GM21360 (cell line): ENCODE data around the gene MAML2.

Experiments
- ATAC-seq: cut with Tn5 transposase; IDR thresholded peaks from one replicate; pipeline ENCODE4 v1.9.1; 2021; ENCODE audit warnings: mild to moderate bottlenecking, moderate library complexity; ENCODE audit not compliant: unreplicated experiment

Gene MAML2

DNA sequence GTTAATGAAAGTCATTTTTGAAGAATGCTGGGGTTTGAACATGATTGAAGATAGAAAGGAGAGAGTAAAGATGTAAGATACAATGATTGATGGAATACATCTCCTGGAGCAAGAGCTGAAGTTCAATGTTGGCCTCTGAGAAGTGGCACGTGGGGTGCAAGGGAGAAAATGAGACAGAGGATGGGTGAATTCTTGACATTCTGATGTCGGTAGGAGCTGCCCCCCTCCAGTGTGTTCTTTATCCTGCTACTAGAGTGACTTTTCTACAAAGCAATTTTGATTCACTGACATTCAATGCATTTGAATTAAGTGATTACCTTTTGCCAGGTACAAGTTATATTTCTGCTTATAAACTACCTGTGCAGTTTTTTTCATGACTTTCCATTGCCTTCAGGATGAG is 260.1 kb downstream of the MAML2 start:
- no peak for ATAC-seq

DNA sequence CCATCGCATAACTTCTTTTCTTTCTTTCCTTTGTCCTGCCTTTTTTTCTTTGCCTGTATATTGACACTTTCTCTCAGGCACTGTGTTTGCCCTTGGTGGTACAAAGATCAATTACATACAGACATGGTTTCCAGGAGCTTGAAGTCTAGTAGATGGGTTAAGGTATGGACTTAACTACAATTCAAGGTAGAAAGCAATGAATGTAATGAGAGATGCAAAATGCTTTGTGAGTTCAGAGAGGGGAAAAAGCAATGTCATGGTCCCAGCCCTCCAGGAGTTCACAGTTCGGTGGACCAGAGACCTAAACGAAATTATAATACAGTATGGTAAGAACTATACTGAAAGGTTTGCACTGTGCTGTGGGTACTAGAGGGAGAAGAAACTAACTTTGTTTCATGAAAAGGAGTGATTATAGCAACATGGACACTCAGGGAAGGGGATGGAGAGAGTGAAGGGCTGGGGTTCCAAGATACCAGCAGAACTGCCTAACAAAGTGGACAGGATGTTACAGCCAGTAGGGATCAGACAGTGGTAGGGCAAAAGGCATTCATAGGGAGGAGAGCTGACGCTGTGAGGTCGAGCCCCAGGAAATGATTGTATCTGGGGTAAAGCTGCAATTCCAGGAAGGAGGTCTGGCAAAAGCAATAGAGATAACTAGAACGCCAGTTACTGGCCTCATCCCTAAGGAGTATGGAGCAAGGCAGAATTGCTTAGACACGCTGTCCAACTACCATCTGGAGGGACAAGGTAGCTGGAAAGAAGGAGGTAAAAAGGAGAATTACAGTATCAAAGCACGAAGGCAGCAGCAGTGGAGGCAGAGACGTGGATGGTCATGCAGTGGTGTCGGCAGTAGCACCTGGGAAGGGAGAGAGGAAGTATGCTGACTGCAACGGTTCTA is 260.7 kb downstream of the MAML2 start:
- ATAC-seq, result no peak

DNA sequence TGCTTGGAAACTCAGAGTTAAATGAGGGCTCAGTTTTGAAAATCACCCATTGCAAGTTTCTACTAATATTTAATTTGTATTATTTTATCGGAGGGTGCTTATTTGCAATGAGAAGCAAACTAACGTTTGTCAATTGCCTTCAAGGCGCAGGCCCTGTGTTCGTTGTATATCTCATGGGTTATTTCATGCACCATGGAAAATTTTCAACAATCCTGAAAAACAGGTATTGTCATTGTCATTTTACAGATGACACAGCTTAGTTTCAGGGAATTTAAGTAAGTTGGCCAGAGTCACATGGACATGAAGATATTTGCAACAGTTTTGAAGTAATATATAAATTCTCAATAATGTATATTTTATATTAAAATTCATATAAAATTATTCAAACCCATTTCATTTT is 261.4 kb downstream of the MAML2 start:
- no peak for ATAC-seq

DNA sequence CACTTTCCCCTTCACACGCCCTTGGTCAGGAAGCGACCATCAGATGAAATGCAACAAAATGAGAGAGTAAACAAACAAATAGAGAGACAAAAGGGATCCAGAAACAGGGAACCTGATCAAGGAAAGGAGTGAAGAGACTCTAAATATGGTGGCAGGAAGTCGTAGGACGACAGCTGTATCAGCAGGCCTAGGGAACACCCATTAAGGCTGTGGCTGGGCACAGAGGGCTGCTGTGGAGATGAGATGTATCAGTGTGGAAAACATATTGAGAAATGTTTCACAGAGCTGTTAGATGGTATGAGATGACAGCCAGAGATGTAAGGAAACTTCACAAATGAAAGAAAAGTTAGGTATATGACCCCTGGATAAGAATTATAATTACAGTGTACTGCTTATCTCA is 263.3 kb downstream of the MAML2 start:
- no peak for ATAC-seq

DNA sequence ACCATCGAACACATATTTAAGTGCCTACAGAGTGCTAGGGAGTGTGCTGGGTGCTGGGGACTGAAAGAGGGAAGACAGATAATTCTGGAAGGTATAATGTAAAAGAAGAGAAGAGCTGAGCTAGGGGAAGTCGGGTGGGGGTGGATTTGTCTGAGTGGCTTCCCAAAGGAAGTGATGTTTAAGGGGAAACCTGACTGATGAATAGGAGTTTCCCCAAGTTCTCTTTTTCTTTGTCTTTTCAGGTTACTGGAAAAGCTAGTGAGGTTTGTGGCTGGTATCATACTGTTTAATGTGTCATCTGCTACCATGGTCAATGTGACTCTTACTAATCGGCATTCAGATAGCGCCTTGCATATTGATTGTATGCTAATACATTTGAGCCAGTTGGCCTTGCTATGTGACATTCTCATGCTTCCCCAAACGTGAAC is 267.4 kb downstream of the MAML2 start:
- ATAC-seq, result peak; percentile 76

DNA sequence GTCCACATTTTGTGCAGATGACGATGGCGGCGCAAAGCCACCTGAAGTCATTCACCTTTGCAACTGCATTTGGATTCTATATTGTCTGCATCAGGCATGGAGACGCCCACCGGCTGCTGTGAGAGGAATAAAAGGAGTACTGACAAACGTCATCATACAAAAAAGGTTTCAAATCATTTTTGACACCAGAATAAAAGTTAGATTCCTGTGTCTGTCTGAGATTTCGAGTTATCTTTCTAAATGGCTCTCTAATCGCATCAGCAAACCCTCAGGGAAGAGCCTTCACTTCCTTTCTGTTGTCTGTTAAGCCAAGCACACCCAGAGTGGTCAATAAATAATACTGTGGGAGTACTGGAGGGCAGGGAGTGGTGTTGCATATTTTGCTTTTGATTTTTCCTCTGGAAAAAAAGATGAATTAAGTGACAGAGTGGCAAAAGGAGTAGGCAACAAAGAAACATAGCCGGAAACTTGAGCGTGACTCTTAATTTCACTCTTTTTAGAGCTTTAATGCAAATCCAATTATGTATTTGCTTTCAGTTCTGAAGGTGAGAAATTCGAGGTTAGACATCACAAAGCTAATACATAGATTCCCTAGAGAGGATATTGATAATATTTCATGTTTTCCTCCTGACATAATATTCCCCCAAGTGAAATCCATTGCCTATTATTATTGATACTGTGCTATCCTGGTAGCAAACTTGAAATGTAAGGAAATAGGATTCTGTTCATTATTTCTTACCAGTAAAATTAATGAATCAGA is 268.3 kb downstream of the MAML2 start:
- ATAC-seq, result no peak

DNA sequence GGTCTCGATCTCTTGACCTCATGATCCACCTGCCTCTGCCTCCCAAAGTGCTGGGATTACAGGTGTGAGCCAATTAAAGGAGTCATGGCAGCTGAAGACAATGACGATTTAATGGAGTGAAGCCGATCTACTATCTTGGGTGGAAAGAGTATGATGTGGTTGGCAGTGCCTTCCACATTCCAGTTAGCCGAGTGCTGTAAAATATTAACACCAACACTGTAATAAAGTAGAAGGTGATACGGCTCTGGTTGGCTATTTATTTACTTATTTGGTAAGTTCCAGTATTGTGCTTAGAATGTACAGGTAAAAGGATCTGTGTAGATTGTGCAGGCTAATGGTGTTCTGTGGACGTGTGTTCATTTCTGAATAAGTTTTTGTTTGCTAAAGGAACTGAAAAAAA is 269.5 kb downstream of the MAML2 start:
- ATAC-seq, result no peak

DNA sequence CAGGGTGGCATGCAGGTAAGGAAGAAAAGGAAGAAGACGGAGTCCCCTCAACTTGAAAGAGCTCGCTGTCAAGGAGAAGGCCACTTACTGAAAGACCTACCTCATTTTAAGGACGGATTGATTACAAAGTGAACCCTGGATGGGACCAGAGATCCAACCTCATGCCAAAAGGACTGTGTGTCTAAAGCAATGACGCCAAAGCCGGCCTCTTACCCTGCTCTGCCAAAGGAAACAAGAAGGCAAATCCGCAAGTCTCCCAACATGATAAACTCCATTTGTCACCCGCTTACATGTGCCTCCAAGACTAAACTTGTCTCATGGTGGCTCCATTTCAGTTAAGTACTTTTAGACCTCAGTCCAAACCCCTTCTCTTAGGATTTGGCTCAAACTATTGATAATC is 270.4 kb downstream of the MAML2 start:
- ATAC-seq, result no peak

DNA sequence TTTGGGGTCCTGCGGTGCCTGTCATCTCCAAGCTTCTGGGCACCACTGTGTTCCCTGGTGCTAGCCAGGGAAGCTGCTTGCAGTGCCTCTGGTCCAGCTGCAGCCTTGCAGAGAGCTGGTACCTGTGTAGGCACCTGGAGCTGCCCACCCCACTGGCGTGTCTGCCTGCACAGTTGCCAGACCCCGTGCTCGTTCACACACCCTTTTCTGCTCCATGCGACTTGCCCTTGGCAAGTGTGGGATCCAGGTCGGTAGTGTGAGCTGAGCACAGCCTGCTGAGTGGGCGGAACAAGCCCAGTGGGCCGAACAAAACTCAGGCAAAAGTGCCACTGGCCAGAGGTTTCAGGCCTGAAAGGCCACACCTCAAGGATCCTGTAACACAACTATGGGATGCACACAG is 272.5 kb downstream of the MAML2 start:
- ATAC-seq, result no peak

DNA sequence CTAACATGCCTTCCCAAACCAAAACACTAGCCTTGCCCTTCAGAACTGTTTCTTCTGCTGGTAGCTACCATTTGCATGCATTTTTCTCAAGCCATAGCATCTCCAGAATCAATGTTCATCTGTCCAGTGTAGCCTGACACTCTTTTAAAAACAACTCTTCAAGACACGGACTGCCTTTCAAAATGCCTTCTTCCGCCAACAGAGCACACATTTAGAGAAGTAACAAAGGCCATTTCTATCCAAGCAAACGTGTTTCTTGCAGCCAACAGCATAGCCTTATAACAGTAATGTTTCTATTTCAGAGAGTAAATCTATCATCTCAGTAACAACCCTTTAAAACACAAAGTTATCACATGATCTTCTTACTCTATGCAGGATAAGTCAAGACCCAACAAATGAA is 275.8 kb downstream of the MAML2 start:
- no peak for ATAC-seq

DNA sequence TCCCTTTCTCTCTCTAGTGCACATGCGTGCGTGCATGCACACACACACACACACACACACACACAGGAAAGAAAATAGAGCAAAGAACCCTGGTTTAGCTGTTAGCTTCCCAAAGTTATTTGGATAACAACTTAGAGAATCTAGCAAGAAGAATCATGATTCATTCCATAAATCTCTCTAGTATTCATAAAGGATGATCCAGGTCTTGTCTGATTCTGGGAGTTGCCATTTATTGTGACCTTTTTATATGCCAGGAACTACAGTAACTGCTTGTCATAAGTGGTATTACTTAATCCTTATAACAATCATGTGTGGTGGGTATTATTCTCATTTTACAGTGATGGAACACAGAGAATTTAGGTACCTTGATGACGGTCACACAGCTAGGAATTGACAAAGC is 277.6 kb downstream of the MAML2 start:
- no peak for ATAC-seq

DNA sequence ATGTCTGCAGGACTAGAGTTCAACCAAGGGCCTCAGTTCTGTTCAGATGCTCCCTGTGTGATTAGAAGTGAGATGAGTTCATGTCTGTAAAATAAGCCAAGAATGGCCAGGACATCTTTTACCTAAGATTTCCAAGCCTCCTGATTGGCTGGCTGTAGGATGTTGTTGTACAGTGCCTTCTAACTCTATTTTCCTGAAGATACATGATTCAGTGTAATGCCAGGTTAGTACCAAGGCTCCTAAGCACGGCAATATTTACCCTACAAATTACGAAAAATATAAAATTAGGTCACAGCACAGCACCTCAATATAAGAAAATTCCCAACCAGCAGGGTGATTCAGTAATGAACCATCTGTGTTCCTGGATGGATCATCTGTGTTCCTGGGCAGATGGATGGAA is 279.1 kb downstream of the MAML2 start:
- no peak for ATAC-seq

DNA sequence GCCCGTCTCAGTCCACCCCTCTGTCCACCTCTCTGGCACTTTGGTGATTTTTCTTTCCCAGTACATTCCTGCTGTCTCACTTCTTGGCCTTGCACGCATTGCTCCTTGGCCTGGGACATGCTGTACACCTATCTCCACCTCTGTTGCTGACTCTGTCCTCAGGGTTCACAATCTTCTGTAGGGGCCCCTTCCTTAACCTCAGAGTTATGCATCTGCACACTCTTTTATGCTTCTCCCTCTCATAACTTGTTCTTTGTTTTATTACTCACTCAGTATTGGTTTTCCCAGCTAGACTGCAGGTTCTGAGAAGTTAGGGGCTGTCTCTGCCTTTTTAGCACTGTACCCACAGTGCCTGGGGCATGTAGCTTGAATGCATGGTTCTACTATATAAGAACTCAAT is 279.9 kb downstream of the MAML2 start:
- ATAC-seq, result no peak

DNA sequence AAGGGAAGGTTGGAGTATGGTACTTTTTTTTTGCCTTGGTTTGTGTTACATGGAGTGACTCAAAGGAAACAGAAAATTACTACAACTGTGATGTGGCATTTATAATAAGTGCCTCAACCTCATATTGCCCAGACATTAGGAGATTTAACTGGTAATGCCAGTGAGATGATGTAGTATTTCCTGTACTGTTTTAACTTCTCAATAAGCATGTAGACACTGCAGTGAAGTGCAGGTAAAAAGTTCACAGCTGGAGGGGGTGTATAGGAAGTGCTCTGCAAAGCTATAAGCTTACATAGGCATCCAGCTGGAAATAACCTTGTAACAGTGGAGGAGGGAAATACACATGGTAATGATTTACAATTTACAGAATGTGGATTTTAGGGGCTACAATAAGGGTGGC is 280.9 kb downstream of the MAML2 start:
- ATAC-seq, result peak; percentile 49

DNA sequence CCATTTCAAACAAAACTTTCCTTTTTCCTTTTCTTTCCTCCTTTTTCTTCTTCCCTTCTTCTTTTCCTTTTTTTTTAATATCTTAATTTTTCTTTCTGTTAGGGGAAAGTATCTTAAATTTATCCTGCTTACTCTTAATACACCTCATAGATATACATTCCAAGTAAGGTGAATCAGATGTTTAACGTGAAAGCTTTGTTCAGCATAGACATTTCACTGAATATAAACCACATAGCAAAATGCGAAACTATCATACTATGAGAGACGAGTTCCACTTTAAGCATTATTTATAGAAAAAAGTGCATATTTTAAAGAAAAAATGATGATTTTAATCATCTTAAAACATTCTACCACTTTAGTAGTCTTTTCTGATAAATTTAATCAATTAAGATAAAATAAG is 281.3 kb downstream of the MAML2 start:
- no peak for ATAC-seq

DNA sequence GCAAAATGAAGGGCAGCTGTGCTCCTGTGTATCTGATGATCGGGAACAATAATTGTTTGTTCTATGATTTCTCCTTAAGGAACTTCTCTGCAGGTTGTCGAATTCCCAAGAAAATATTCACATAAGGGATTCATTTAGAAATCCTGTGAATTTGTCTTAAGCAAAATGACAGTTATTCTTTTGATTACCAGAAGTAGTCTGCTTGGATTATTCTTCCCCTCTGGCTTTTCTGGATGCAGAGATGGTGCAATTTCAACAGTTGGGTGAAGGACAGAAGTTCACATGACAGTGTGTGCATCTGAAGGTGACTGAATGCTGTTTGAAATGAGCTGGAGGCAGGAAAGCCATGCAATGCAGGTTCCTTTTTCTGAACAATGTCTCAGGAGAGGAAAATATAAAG is 281.9 kb downstream of the MAML2 start:
- ATAC-seq, result no peak

DNA sequence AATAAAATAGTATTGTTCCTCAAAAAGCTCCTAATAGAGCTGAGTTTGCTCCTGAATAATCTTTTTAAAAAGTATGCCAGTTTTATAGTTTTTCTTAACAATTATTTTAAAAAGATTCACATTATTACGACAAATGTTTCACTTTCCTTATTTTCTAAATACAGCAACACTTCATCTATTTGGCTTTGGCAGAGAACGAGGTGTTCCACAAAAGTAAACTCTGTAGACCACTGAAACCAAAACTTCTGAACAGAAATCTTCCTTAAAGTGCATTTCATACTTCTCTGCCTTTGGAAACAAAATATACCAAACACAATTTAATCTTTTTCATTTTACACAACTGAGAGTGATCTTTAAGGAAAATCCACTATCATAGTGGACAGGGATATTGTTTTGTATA is 285.5 kb downstream of the MAML2 start:
- no peak for ATAC-seq

DNA sequence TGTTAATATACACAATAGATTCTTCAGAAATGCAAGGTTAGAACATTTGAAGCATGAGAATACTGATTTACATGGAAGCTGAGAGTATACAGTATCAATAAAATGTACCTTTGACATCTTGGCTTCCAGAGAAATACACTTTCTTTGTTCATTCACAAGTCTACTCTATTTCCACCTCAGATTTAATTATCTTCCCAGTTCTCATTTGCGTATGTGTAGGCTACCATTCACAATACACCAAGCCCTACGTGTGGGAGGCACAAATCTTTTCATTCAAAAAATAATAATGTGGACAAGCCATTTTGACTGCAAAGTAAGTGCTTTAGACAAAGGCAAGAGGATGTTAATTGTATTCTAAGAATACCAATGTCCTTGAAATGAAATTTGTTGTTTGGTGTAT is 286.4 kb downstream of the MAML2 start:
- no peak for ATAC-seq

DNA sequence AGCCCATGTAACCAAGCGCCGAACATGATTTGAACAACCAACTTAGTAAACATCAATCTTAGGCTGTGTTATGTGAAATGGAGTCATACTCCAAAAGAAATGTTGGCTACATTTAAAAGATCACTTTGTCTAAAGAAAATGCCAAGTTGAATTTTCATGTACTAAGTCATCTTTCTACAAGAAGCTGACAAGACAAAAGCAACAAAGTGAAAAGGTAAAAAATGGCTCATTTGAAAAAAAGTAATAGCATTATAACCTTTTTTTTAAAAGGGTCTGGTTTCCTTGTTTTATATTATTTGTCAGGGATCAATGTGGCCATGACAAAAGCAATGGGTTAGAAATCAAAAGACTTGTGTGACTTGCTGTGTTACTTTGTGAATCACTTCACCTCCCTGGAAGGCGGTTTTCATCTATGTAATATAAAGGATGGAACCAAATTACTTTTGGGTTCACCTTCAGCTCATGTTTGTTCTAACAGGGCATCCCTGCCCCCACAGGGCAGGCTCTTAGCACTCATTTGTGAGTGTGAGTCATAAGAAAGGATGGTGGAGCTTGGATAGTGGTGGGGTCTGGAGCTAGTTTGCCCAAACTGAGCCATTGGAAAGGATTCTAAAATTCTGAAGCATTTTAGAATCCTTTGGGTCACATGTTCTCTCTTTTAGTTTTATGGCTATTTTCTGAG is 287.1 kb downstream of the MAML2 start:
- no peak for ATAC-seq

DNA sequence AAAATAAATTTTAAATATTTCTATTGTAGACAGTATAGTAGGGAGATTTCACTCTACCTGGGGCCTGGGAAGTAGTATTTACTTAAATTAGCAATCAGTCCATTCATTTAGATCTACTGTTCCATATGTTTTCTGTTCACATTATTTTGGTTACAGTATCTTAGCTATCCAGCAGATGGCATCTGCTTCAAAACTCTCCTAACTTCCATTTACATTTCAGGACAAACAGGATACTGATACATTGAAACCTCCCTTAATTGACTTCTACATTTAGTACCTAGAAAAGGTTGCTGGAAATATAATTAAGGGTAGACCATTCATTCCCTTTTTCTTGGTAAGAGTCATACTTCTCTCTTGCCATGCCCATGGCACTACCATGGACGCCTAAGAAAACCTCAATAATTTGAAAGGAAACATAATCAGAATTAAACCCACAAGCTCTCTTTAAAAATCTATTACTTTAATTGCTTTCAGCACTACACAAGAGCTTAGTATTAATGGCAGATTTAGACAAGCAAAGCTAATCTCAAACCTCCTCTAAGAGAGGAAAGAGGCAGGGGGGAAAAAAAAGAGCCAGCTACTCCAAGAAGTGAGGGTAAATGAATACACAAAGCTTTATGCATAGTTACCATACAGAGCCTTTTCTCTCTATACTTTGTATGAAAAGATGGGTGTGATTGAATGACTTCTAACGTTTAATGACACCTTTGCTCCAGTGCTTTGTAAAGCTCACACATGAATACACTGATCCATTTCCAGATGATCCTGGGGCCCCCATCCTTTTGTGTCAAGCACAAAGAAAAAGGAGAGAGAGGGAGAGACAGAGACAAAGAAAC is 287.9 kb downstream of the MAML2 start:
- ATAC-seq, result no peak
